Lower leg skin (tissue), 4 donors: Measurements from ENCODE around the gene DPY19L3. TPM values are rescaled to one million over a fixed set of nuclear protein-coding genes. Genes with fewer than 3 reads are reported as not detected.

ENCODE experiments used
- DNase-seq, 2 donors: peaks; one replicate each; pipeline ENCODE4 v3.0.0-alpha.2; 2019; ENCODE audit warnings: low spot score in 2 of 2
- H3K4me3 ChIP-seq: fragments of 200-600 bp; sonication (generic); 2 replicates; pipeline ENCODE4 v1.5.1; 2017; ENCODE audit warnings: mild to moderate bottlenecking, low read depth; ENCODE audit not compliant: poor library complexity, severe bottlenecking
- POLR2A ChIP-seq, 2 donors: fragments of 450-650 bp; IDR thresholded peaks; one replicate each; pipeline ENCODE4 v1.6.1; 2016 to 2017; ENCODE audit warnings: antibody characterized with exemption in 2 of 2, mild to moderate bottlenecking in 1 of 2, moderate library complexity in 1 of 2
- WGBS, 2 donors: methylation state at CpG; one replicate each; pipeline ENCODE4 v1.1.5; 2018; 5-methylcytosine and 5-hydroxymethylcytosine counted together
- intact Hi-C: fragments of 100-400 bp; cut with DNase I; formaldehyde crosslinking; loops from one replicate; pipeline ENCODE4 v1.15.0; 2023; ENCODE audit warnings: low total_unique reads
- total RNA-seq, 4 donors: library from RNA; depleted of rRNA; stranded (reverse); fragments of >200 nt; gene quantifications; one replicate each; pipeline ENCODE4 v1.1.0, GENCODE V29; 2016
- TF ChIP-seq, protein P1 (sequence below), 3 donors: fragments of 450-650 bp; IDR thresholded peaks; one replicate each; pipeline ENCODE4 v1.5.1; 2016; ENCODE audit warnings: antibody characterized with exemption in 3 of 3, mild to moderate bottlenecking in 3 of 3, moderate library complexity in 2 of 3

Gene DPY19L3
- total RNA-seq, 4 donors from 2014 or later: 11.3 to 20.2 (median 13.6) TPM

DNA sequence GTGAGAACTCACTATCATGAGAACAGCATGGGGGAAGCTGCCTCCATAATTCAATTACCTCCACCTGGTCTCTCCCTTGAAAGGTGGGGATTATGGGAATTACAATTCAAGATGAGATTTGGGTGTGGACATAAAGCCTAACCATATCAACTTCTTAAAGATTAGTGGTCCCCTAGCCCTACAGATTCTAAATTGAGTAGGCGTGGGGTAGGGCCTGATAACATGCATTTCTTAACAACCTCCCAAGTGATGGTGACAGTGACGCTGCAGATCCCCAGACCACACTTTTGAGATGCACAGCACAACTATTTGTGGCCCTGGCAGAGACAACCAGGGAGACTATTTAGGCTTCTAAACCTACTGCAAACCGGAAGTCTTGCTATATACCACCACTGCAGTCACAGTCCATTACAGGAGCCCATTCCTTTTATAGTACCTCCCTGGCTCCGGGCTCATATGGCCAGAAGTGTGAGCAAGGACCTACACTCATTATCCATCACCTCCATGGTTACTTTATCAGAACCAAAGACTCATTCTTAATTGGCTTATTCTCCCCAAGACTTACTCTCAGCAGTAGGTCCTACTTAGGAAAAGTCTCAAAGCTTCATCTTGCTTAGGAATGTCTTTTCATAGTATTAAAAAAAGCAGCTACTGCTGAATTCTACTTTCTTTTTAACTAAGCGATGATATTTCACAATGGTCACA, 2.1 kb upstream of the DPY19L3 start:
- TF ChIP-seq, protein P1, sequence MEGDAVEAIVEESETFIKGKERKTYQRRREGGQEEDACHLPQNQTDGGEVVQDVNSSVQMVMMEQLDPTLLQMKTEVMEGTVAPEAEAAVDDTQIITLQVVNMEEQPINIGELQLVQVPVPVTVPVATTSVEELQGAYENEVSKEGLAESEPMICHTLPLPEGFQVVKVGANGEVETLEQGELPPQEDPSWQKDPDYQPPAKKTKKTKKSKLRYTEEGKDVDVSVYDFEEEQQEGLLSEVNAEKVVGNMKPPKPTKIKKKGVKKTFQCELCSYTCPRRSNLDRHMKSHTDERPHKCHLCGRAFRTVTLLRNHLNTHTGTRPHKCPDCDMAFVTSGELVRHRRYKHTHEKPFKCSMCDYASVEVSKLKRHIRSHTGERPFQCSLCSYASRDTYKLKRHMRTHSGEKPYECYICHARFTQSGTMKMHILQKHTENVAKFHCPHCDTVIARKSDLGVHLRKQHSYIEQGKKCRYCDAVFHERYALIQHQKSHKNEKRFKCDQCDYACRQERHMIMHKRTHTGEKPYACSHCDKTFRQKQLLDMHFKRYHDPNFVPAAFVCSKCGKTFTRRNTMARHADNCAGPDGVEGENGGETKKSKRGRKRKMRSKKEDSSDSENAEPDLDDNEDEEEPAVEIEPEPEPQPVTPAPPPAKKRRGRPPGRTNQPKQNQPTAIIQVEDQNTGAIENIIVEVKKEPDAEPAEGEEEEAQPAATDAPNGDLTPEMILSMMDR (IDR thresholded peaks at IDR 0.05): no peak
- TF ChIP-seq POLR2A (IDR thresholded peaks at IDR 0.05): no peak
- no peak overlapping the region for H3K4me3 ChIP-seq
- 90 to 91% methylated on average over 5 of the region's 5 CpGs for WGBS, 2 donors
- no peak for DNase-seq
- intact Hi-C loops: no loop called here

DNA sequence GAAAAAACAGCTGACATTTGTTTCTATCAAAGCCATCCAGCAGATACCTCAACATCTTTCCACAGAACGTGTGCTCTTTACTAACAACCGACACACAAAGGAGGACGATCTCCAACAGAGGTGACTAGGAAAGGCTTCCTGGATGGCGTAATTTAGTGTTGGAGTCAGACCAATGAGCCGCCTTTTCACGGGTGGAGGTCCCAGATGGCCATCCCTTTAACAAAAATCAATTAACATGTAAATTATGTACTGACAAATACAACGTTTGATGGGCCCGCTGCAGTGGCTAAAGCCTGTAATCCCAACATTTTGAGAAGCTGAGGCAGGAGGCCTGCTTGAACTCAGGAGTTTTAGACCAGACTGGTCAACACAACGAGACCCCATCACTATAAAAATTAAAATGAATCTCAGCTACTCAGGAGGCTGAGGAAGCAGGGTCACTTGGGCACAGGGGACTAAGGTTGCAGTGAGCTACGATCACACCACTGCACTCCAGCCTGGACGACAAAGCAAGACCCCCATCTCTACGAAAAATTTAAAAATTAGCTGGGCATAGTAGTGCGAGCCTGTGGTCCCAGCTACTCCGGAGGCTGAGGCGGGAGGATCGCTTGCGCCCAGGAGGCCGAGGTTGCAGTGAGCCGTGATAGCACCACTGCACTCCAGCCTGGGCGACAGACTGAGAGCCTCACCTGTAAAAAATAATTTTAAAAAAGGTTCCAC, 1.2 kb upstream of the DPY19L3 start:
- TF ChIP-seq, protein P1 (IDR thresholded peaks at IDR 0.05): no peak
- no peak for TF ChIP-seq POLR2A (IDR thresholded peaks at IDR 0.05)
- H3K4me3 ChIP-seq: no peak overlapping the region
- no peak for DNase-seq
- WGBS, 2 donors: 66 to 70% methylated on average over 20 of the region's 20 CpGs
- intact Hi-C loops: no loop called here

DNA sequence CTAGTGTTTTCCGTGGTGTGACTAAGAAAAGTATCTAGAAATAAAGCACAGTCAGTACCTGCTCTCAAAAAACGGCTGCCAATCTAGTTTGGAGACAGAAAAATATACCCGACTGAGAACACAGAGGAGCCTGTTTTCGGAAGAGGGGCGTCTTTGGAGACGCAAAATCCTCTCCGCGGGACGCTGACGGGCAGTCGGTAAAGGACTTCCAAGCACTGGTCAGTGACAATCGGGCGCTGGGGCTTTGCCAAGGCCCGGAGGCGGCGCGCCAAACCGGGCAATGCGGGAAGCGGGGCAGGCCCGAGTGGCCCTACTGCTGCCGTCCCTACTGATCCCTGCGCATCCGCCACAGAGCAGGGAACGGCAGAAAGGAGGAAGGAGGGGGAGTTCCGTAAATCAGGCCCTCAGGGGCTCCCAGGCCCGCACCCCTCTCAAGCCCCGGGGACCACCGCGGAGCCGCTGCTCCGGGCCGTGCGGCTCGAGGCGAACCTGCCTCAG, 588 bp upstream of the DPY19L3 start:
- peak overlapping the region; percentile 79 for H3K4me3 ChIP-seq
- TF ChIP-seq, protein P1 (IDR thresholded peaks at IDR 0.05): no peak
- TF ChIP-seq POLR2A (IDR thresholded peaks at IDR 0.05): no peak
- 0 to 1% methylated on average over 36 of the region's 36 CpGs for WGBS, 2 donors
- peak; percentile 45 to 90 for DNase-seq
- intact Hi-C loops: no loop called here

DNA sequence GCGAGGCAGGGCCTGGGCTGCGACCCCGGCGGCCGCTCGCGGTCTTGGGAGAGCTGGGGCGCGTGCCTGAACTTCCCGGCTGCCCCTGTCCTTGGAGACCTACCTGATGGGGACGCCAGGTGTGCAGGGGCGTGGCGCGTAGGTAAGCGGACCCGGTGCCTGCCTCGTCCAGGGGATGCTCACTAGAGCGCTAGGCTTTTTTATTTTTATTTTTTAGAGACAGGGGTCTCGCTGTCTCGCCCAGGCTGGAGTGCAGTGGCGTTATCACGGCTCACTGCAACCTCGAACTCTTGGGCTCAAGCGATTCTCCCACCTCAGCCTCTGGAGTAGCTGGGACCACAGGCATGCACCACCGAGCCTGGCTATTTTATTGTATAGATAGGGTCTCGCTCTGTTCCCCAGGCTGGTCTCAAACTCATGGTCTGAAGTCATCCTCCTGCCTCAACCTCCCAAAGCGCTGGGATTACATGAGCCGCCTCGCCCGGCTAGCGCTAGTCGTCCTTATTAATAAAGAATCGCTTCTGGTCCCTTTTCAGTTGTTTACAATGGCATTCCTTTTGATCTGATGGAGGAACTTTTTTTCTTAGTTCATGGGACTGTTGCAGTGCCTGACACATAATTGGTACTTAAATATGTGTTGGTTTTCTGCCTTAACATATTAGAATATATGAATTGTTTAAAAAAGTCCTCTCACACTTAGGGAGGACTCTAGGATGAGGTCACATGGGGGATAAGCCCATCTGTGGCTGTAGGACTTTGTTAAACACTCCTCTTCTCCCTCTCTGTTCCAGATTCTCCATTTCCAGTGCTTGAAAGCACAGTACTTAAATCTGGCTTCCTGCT, 812 bp downstream of the DPY19L3 start:
- H3K4me3 ChIP-seq: peak overlapping the region; percentile 79
- intact Hi-C loops: no loop called here
- WGBS, 2 donors: 5 to 9% methylated on average over 16 to 33 of the region's 33 CpGs
- TF ChIP-seq, protein P1 (IDR thresholded peaks at IDR 0.05): no peak
- no peak for TF ChIP-seq POLR2A (IDR thresholded peaks at IDR 0.05)
- DNase-seq: peak in 1 of 2 donors; percentile 43

DNA sequence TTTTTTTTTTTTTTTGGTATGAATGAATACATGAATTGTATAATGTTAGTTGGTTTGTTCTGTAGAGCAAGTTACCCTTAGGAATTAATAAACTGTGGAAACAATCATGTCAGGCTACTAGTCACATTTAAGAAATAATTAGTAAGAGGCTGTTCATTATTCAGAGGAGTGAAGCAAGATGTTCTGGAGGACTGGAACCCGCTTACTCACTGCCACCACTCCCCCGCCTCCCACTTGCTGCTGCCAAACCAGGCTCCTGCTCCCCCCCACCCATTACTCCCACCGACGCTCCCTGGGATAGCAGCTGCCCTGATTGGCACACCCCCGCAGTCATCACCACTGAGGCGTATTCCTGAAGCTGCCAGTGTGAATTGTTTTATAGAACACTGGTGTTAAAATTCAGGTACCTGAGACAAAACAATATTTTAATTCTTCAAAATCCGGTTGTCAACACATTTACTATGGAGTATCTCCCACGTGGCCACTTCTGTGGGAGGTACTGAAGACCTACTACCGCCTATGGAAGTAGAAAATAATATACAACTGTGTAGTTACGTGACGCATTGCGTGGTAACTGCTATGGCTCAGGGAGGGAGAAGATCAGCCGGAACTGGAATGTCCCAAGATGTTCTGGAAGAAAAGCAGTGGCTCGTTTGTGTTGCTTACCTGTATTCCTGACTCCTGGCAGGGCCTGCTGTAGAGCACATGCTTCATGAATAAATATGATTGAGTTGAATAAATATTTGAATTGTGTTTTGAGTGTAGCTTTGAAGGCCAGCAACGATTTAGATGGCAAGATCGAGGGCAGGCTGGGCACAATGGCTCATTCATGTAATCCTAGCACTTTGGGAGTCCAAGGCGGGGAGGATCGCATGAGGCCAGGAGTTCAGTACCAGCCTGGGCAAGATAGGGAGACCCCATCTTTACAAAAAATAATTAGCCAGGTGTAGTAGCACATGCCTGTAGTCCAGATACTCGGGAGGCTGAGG, 1.7 kb downstream of the DPY19L3 start:
- 63 to 66% methylated on average over 19 of the region's 19 CpGs for WGBS, 2 donors
- peak in 1 of 2 donors; percentile 90 for DNase-seq
- TF ChIP-seq, protein P1 (IDR thresholded peaks at IDR 0.05): no peak
- no peak for TF ChIP-seq POLR2A (IDR thresholded peaks at IDR 0.05)
- no peak overlapping the region for H3K4me3 ChIP-seq
- intact Hi-C loops: no loop called here
